ENCODE measurements around the gene RASA3.

RASA3 gene

DNA sequence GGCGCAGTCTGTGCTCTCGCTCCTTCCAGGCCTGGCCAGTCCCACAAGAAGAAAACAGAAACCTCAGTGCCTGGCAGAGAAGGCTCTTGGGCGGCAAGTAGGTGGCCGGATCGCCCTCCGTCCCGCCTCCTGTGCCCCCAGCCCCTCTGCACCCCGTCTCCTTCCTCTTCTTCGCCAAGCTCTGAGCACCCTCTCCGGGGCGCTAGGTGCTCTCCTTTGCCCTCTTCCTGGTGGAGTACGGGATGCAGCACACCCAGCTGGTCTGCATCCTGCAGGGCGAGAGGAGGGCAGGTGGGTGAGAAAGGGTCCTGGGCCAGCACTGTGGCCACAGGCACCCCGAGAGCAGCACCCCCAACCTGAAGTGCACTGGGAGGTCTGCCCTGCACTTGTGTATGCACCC is 175.9 kb downstream of the RASA3 start:
- Histone ChIP-seq H3K27ac (ENCODE audit: low read length) (no peak overlapping the region), H3K4me3 (ENCODE audit: low read length in 2 of 2) (no peak overlapping the region)

DNA sequence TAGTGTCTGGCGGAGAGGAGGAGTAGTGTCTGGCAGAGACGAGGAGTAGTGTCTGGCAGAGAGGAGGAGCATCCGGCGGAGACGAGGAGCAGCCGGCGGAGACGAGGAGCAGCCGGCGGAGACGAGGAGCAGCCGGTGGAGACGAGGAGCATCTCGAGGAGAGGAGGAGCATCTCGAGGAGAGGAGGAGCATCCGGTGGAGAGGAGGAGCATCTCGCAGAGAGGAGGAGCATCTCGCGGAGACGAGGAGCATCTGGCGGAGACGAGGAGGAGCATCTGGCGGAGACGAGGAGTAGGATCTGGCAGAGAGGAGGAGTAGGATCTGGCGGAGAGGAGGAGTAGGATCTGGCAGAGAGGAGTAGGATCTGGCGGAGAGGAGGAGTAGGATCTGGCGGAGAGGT is 176.7 kb downstream of the RASA3 start:
- H3K9me3 ChIP-seq (ENCODE audit: control insufficient read depth in 2 of 2, low read length in 2 of 2) = no peaks in the 10 kb centered on the region
- H3K36me3 ChIP-seq (ENCODE audit: control insufficient read depth in 2 of 2, insufficient read depth in 2 of 2, low read length in 2 of 2) = no peaks in the 10 kb centered on the region
- H3K27ac ChIP-seq (ENCODE audit: low read length) = no peak overlapping the region
- H3K27me3 ChIP-seq (ENCODE audit: control insufficient read depth in 1 of 2, insufficient read depth in 2 of 2, low read length in 2 of 2) = no peaks in the 10 kb centered on the region
- no peak overlapping the region for H3K4me3 ChIP-seq (ENCODE audit: low read length in 2 of 2)
- H3K4me1 ChIP-seq (ENCODE audit: control insufficient read depth, insufficient read depth, low read length) = peaks cover 9% of the 10 kb centered on the region
- H3K9ac ChIP-seq (ENCODE audit: low read length in 2 of 2) = no peak overlapping the region

More for the DNA sequence above, 175.9 kb downstream of the RASA3 start:
- Histone ChIP-seq H3K27me3 (ENCODE audit: control insufficient read depth in 1 of 2, insufficient read depth in 2 of 2, low read length in 2 of 2) (no peaks in the 10 kb centered on the region), H3K4me1 (ENCODE audit: control insufficient read depth, insufficient read depth, low read length) (peaks cover 1% of the 10 kb centered on the region), H3K9ac (ENCODE audit: low read length in 2 of 2) (no peak overlapping the region), H3K9me3 (ENCODE audit: control insufficient read depth in 2 of 2, low read length in 2 of 2) (no peaks in the 10 kb centered on the region), H3K36me3 (ENCODE audit: control insufficient read depth in 2 of 2, insufficient read depth in 2 of 2, low read length in 2 of 2) (no peaks in the 10 kb centered on the region)

DNA sequence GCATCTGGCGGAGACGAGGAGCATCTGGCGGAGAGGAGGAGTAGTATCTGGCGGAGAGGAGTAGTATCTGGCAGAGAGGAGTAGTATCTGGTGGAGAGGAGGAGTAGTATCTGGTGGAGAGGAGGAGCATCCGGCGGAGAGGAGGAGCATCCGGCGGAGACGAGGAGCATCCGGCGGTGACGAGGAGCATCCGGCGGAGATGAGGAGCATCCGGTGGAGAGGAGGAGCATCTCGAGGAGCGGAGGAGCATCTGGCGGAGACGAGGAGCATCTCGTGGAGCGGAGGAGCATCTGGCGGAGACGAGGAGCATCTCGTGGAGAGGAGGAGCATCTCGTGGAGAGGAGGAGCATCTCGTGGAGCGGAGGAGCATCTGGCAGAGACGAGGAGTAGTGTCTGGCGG is 177.2 kb downstream of the RASA3 start:
- Histone ChIP-seq H3K9ac (ENCODE audit: low read length in 2 of 2) (no peak overlapping the region), H3K4me3 (ENCODE audit: low read length in 2 of 2) (no peak overlapping the region), H3K36me3 (ENCODE audit: control insufficient read depth in 2 of 2, insufficient read depth in 2 of 2, low read length in 2 of 2) (no peaks in the 10 kb centered on the region), H3K27me3 (ENCODE audit: control insufficient read depth in 1 of 2, insufficient read depth in 2 of 2, low read length in 2 of 2) (no peaks in the 10 kb centered on the region), H3K27ac (ENCODE audit: low read length) (no peak overlapping the region), H3K4me1 (ENCODE audit: control insufficient read depth, insufficient read depth, low read length) (peaks cover 12% of the 10 kb centered on the region), H3K9me3 (ENCODE audit: control insufficient read depth in 2 of 2, low read length in 2 of 2) (no peaks in the 10 kb centered on the region)

DNA sequence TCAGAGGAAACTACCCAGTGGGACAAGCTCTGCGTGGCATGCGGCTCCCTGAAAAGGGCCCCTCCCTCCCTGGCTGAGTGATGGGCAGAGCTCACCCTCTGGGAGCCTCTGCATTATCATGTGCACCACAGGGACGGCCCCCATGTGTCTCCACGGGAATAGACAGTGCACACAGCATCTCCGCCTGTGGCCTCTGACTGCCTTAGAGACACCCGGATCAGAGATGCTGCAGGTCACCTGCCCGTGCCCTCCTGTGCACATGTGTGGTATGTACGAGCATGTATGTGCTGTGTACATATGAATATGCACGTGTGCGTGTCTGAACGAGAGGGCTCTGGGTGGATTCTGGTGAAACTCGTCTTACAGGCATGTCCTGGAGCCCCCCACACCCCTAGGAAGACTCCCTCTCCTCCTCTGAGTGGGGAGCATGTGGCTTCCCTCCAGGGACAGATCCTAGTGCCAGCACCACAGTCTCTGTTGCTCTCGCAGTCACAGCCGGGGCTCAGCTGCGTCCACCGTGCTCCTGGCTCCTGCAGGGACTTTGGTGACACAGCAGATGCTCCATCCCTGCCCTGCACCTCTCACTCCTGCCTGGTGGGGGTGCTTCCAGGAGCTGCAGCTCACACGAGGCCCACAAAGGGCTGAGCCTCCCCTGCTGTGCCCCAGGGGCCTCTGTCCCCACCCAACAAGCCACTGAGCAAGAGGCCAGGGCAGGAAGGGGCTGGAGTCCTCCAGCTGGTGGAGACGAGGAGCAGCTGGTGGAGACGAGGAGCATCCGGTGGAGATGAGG is 178.2 kb downstream of the RASA3 start:
- Histone ChIP-seq H3K9me3 (ENCODE audit: control insufficient read depth in 2 of 2, low read length in 2 of 2) (no peaks in the 10 kb centered on the region), H3K4me1 (ENCODE audit: control insufficient read depth, insufficient read depth, low read length) (peaks cover 12% of the 10 kb centered on the region)

GRCh38 chr13:113953561-113953960 is 178.9 kb downstream of the RASA3 start:
- peaks cover 12% of the 10 kb centered on the region for H3K4me1 ChIP-seq (ENCODE audit: control insufficient read depth, insufficient read depth, low read length)
- no peak overlapping the region for H3K27ac ChIP-seq (ENCODE audit: low read length)
- H3K9me3 ChIP-seq (ENCODE audit: control insufficient read depth in 2 of 2, low read length in 2 of 2) = no peaks in the 10 kb centered on the region
- no peak overlapping the region for H3K9ac ChIP-seq (ENCODE audit: low read length in 2 of 2)
- no peaks in the 10 kb centered on the region for H3K36me3 ChIP-seq (ENCODE audit: control insufficient read depth in 2 of 2, insufficient read depth in 2 of 2, low read length in 2 of 2)
- no peaks in the 10 kb centered on the region for H3K27me3 ChIP-seq (ENCODE audit: control insufficient read depth in 1 of 2, insufficient read depth in 2 of 2, low read length in 2 of 2)
- no peak overlapping the region for H3K4me3 ChIP-seq (ENCODE audit: low read length in 2 of 2)

More for the DNA sequence above, 178.2 kb downstream of the RASA3 start:
- Histone ChIP-seq H3K9ac (ENCODE audit: low read length in 2 of 2) (no peak overlapping the region), H3K36me3 (ENCODE audit: control insufficient read depth in 2 of 2, insufficient read depth in 2 of 2, low read length in 2 of 2) (no peaks in the 10 kb centered on the region), H3K4me3 (ENCODE audit: low read length in 2 of 2) (no peak overlapping the region), H3K27me3 (ENCODE audit: control insufficient read depth in 1 of 2, insufficient read depth in 2 of 2, low read length in 2 of 2) (no peaks in the 10 kb centered on the region), H3K27ac (ENCODE audit: low read length) (no peak overlapping the region)

DNA sequence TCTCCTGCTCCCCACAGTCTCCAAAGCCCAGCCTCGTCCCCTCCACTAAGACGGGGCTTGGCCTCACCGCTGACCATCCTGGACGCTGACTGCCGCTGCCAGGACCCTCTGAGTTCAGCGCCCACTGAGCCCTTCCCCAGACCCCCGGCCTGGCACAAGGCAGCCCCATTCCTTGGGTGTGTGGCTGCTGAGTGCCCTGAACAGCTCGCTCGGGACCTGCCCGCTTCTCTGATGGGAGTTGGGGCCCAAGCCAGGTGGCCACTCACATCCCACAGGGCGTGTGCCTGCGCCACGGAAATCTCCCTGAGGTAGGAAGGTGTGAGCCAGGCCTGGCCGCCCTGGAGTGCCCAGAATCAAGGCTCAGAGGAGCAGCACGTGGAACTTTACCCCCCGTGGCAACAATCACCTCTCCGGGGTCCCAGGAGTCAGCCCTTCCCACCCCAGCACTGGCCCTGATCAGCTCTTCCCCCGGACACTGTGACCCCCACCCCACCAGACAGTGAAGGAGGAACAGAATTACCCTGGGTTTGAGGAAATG is 179.4 kb downstream of the RASA3 start:
- Histone ChIP-seq H3K27me3 (ENCODE audit: control insufficient read depth in 1 of 2, insufficient read depth in 2 of 2, low read length in 2 of 2) (no peaks in the 10 kb centered on the region), H3K9ac (ENCODE audit: low read length in 2 of 2) (no peak overlapping the region), H3K9me3 (ENCODE audit: control insufficient read depth in 2 of 2, low read length in 2 of 2) (no peaks in the 10 kb centered on the region), H3K4me1 (ENCODE audit: control insufficient read depth, insufficient read depth, low read length) (peaks cover 12% of the 10 kb centered on the region), H3K4me3 (ENCODE audit: low read length in 2 of 2) (no peak overlapping the region), H3K27ac (ENCODE audit: low read length) (no peak overlapping the region), H3K36me3 (ENCODE audit: control insufficient read depth in 2 of 2, insufficient read depth in 2 of 2, low read length in 2 of 2) (no peaks in the 10 kb centered on the region)

DNA sequence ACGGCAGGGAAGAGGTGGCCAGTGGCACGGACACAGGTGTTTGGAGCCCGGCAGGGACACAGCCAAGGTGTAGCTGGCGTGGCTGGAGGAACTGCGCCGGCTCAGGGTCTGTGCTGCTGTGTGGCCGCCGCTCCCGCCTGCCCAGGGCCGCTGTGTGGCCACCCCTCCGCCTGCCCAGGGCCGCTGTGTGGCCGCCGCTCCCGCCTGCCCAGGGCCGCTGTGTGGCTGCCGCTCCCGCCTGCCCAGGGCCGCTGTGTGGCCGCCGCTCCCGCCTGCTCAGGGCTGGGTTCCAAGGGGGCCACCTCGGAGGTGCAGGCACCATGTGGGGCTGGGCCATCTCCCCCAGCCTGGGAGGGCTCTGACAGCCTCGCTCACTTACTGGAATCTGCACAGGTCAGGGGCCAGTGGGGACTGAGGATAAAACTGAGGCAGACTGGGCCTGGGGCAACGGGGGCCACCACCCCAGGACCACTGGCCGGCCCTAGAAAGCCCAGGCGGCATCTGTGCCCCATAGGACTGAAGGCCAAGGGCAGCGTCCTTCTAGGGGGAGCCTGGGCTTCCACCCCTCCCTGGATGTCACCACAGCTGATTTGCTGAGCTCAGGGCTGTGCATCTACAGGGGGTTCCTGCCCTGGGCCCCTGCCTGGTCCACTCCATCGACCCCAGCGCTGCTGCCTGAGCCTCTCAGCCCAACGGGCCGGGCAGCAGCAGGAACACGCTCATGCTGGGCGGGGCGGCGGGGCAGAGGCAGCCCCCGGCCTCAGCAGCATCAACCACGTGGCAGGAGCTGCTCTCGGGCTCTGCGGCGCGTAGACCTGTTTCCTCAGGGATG is 180.1 kb downstream of the RASA3 start:
- H3K27me3 ChIP-seq (ENCODE audit: control insufficient read depth in 1 of 2, insufficient read depth in 2 of 2, low read length in 2 of 2) = no peaks in the 10 kb centered on the region
- no peaks in the 10 kb centered on the region for H3K36me3 ChIP-seq (ENCODE audit: control insufficient read depth in 2 of 2, insufficient read depth in 2 of 2, low read length in 2 of 2)
- H3K9me3 ChIP-seq (ENCODE audit: control insufficient read depth in 2 of 2, low read length in 2 of 2) = no peaks in the 10 kb centered on the region
- H3K27ac ChIP-seq (ENCODE audit: low read length) = no peak overlapping the region
- H3K4me3 ChIP-seq (ENCODE audit: low read length in 2 of 2) = no peak overlapping the region
- H3K4me1 ChIP-seq (ENCODE audit: control insufficient read depth, insufficient read depth, low read length) = peaks cover 12% of the 10 kb centered on the region
- no peak overlapping the region for H3K9ac ChIP-seq (ENCODE audit: low read length in 2 of 2)

GRCh38 chr13:113951246-113951999 is 181.0 kb downstream of the RASA3 start:
- Histone ChIP-seq H3K9me3 (ENCODE audit: control insufficient read depth in 2 of 2, low read length in 2 of 2) (no peaks in the 10 kb centered on the region), H3K27ac (ENCODE audit: low read length) (no peak overlapping the region), H3K4me1 (ENCODE audit: control insufficient read depth, insufficient read depth, low read length) (peaks cover 16% of the 10 kb centered on the region), H3K27me3 (ENCODE audit: control insufficient read depth in 1 of 2, insufficient read depth in 2 of 2, low read length in 2 of 2) (no peaks in the 10 kb centered on the region), H3K9ac (ENCODE audit: low read length in 2 of 2) (no peak overlapping the region), H3K4me3 (ENCODE audit: low read length in 2 of 2) (peak overlapping the region in 1 of 2 donors; percentile 44), H3K36me3 (ENCODE audit: control insufficient read depth in 2 of 2, insufficient read depth in 2 of 2, low read length in 2 of 2) (no peaks in the 10 kb centered on the region)

DNA sequence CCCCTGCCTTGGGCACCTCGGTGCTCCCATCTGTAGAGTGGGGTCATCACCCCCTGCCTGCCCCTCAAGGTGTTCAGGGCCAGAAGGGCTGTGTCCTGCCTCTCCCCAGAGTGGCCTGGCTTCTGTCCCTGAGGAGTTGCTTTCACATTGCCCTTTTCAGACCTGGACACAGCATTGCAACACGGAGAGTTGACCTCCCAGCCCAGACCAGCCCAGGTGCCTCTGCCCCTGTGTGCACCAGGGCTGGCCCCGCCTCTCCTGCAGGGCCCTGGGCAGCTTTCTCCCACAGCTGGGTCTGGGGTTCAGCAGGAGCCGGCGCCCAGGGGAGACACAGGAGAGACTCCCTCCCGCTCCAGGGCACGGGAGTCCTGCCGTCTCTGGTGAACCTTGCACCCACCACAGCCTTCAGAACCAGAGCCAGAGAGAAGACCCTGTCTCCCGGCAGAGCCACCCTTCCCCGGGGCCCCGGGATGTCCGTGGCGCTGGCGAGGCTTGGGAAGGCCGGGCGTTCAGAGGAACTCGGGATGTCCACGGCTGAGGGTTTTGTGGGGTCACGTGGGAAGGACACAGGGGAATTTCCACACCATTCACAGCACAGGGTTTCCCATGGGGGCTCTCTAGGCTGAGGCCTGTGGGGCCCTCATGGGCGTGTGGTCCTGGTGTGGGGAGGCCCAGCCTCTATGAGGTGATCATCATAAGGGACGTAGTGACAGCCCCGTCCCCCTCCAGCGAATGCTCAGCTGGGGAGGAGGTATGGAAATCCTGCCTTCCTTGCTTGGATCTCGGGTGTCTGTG is 181.8 kb downstream of the RASA3 start:
- Histone ChIP-seq H3K9ac (ENCODE audit: low read length in 2 of 2) (peak overlapping the region in 1 of 2 donors; percentile 21), H3K4me3 (ENCODE audit: low read length in 2 of 2) (peak overlapping the region in 1 of 2 donors; percentile 44), H3K27ac (ENCODE audit: low read length) (no peak overlapping the region)

DNA sequence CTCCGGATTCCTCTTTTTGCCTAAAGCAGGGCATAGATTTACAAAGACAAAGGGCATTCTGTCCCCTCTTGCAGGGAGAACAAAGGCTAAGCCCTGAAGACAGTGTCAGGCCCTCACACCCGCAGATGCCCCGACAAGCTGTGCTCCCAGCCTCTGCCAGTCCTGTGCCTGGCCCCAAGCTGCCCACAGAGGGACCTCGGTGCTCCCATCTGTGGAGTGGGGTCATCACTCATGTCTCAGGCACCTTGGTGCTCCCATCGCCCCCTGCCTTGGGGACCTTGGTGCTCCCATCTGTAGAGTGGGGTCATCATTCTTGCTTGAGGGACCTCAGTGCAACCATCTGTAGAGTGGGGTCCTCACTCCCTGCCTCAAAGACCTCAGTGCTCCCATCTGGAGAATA is 182.9 kb downstream of the RASA3 start:
- Histone ChIP-seq H3K9ac (ENCODE audit: low read length in 2 of 2) (no peak overlapping the region), H3K27ac (ENCODE audit: low read length) (no peak overlapping the region), H3K9me3 (ENCODE audit: control insufficient read depth in 2 of 2, low read length in 2 of 2) (no peaks in the 10 kb centered on the region), H3K4me3 (ENCODE audit: low read length in 2 of 2) (no peak overlapping the region), H3K36me3 (ENCODE audit: control insufficient read depth in 2 of 2, insufficient read depth in 2 of 2, low read length in 2 of 2) (no peaks in the 10 kb centered on the region), H3K4me1 (ENCODE audit: control insufficient read depth, insufficient read depth, low read length) (peaks cover 16% of the 10 kb centered on the region), H3K27me3 (ENCODE audit: control insufficient read depth in 1 of 2, insufficient read depth in 2 of 2, low read length in 2 of 2) (no peaks in the 10 kb centered on the region)

More for the DNA sequence above, 181.8 kb downstream of the RASA3 start:
- Histone ChIP-seq H3K9me3 (ENCODE audit: control insufficient read depth in 2 of 2, low read length in 2 of 2) (no peaks in the 10 kb centered on the region), H3K36me3 (ENCODE audit: control insufficient read depth in 2 of 2, insufficient read depth in 2 of 2, low read length in 2 of 2) (no peaks in the 10 kb centered on the region), H3K4me1 (ENCODE audit: control insufficient read depth, insufficient read depth, low read length) (peaks cover 16% of the 10 kb centered on the region), H3K27me3 (ENCODE audit: control insufficient read depth in 1 of 2, insufficient read depth in 2 of 2, low read length in 2 of 2) (no peaks in the 10 kb centered on the region)

Data from stomach smooth muscle (tissue), 2 donors.